ENCODE data around the gene ZSCAN16. TPM values are rescaled to one million over a fixed set of nuclear protein-coding genes. Genes with fewer than 3 reads are reported as not detected.

The ZSCAN16 gene
- total RNA-seq, 2 experiments from 2014 or later: 7.6 to 8.6 TPM

- H3K79me2 ChIP-seq (ENCODE audit: insufficient read depth, low read depth, low read length): no peaks in the 10 kb centered on the region
- no peak overlapping the region for H2AFZ ChIP-seq (ENCODE audit: low read length)
- DNase-seq (ENCODE audit: low spot score): no peak
- H3K9me2 ChIP-seq (ENCODE audit: insufficient read depth, low read length): no peaks in the 10 kb centered on the region
- no peaks in the 10 kb centered on the region for H3K4me1 ChIP-seq (ENCODE audit: insufficient read depth, low read length, poor library complexity, severe bottlenecking)
- peaks cover 95% of the 10 kb centered on the region for H3K36me3 ChIP-seq (ENCODE audit: insufficient read depth, low read length)
- TF ChIP-seq CTCF (conservative IDR thresholded peaks at IDR 0.05; ENCODE audit: low read length) (no peak), EZH2phosphoT487 (IDR thresholded peaks at IDR 0.05; ENCODE audit: borderline replicate concordance, low read depth, low read length) (no peak)
- ChIA-PET POLR2A (interaction anchor here (0.6 kb wide), 1 partner anchor 109 kb away, joined by 4 read pairs; no protein-coding TSS in a partner anchor), CTCF (ENCODE audit: unreplicated experiment) (no interaction called here)
- no peak overlapping the region for H3K27ac ChIP-seq (ENCODE audit: low read depth, low read length, poor library complexity, severe bottlenecking)
- H3K9me3 ChIP-seq (ENCODE audit: low read length): no peaks in the 10 kb centered on the region
- no peak overlapping the region for H3K4me2 ChIP-seq (ENCODE audit: low read length)
- intact Hi-C loops (cut with micrococcal nuclease; ENCODE audit: unreplicated experiment): no loop called here
- no peaks in the 10 kb centered on the region for H4K20me1 ChIP-seq (ENCODE audit: insufficient read depth, low read length)
- no peak overlapping the region for H3K4me3 ChIP-seq (ENCODE audit: low read depth, low read length, poor library complexity, severe bottlenecking)
- BruUV-seq (replicated peaks): no TSS peak
Observed at GRCh38 chr6:28154357-28154756, 29.9 kb downstream of the ZSCAN16 start.

GRCh38 chr6:28158318-28158717 lies 33.9 kb downstream of the ZSCAN16 start:
- Histone ChIP-seq H3K79me2 (ENCODE audit: insufficient read depth, low read depth, low read length) (no peaks in the 10 kb centered on the region), H3K36me3 (ENCODE audit: insufficient read depth, low read length) (peaks cover 56% of the 10 kb centered on the region), H3K4me1 (ENCODE audit: insufficient read depth, low read length, poor library complexity, severe bottlenecking) (no peaks in the 10 kb centered on the region), H2AFZ (ENCODE audit: low read length) (no peak overlapping the region), H3K9me3 (ENCODE audit: low read length) (no peaks in the 10 kb centered on the region), H3K4me2 (ENCODE audit: low read length) (no peak overlapping the region), H3K27ac (ENCODE audit: low read depth, low read length, poor library complexity, severe bottlenecking) (no peak overlapping the region), H4K20me1 (ENCODE audit: insufficient read depth, low read length) (no peaks in the 10 kb centered on the region), H3K9me2 (ENCODE audit: insufficient read depth, low read length) (no peaks in the 10 kb centered on the region), H3K4me3 (ENCODE audit: low read depth, low read length, poor library complexity, severe bottlenecking) (no peak overlapping the region)
- ChIA-PET CTCF (ENCODE audit: unreplicated experiment) (no interaction called here), POLR2A (no interaction called here)
- intact Hi-C loops (cut with micrococcal nuclease; ENCODE audit: unreplicated experiment): no loop called here
- TF ChIP-seq CTCF (conservative IDR thresholded peaks at IDR 0.05; ENCODE audit: low read length) (no peak), EZH2phosphoT487 (IDR thresholded peaks at IDR 0.05; ENCODE audit: borderline replicate concordance, low read depth, low read length) (no peak)
- no peak for DNase-seq (ENCODE audit: low spot score)
- BruUV-seq (replicated peaks): no TSS peak

GRCh38 chr6:28159029-28159607 lies 34.7 kb downstream of the ZSCAN16 start:
- CTCF ChIA-PET (ENCODE audit: unreplicated experiment): no interaction called here

More at GRCh38 chr6:28159029-28159607, 34.7 kb downstream of the ZSCAN16 start:
- DNase-seq (ENCODE audit: low spot score): no peak
- Histone ChIP-seq H3K9me2 (ENCODE audit: insufficient read depth, low read length) (no peaks in the 10 kb centered on the region), H3K4me3 (ENCODE audit: low read depth, low read length, poor library complexity, severe bottlenecking) (no peak overlapping the region), H3K79me2 (ENCODE audit: insufficient read depth, low read depth, low read length) (no peaks in the 10 kb centered on the region), H3K36me3 (ENCODE audit: insufficient read depth, low read length) (peaks cover 48% of the 10 kb centered on the region), H4K20me1 (ENCODE audit: insufficient read depth, low read length) (no peaks in the 10 kb centered on the region), H3K4me2 (ENCODE audit: low read length) (no peak overlapping the region), H3K27ac (ENCODE audit: low read depth, low read length, poor library complexity, severe bottlenecking) (no peak overlapping the region), H2AFZ (ENCODE audit: low read length) (no peak overlapping the region), H3K4me1 (ENCODE audit: insufficient read depth, low read length, poor library complexity, severe bottlenecking) (no peaks in the 10 kb centered on the region), H3K9me3 (ENCODE audit: low read length) (no peaks in the 10 kb centered on the region)
- POLR2A ChIA-PET: no interaction called here
- TF ChIP-seq EZH2phosphoT487 (IDR thresholded peaks at IDR 0.05; ENCODE audit: borderline replicate concordance, low read depth, low read length) (no peak), CTCF (conservative IDR thresholded peaks at IDR 0.05; ENCODE audit: low read length) (no peak)
- intact Hi-C loops (cut with micrococcal nuclease; ENCODE audit: unreplicated experiment): no loop called here
- no TSS peak for BruUV-seq (replicated peaks)

Data from OCI-LY7 (cell line).